Stimulated activated CD4-positive, alpha-beta T cell treated with anti-CD3 and anti-CD28 coated beads, Interleukin-2, amount 100 ng/mL, for 48 hours (primary cell): Measurements from ENCODE around the gene SESN1.
"Not testable (repeated sequence)": the region's sequence is repeated elsewhere in the genome, so short reads cannot be mapped to it uniquely, and the experiment has no call there.

Source experiments
- DNase-seq, 2 donors: peaks; one replicate each; pipeline ENCODE4 v3.0.0-alpha.2; 2020

Gene SESN1

DNA sequence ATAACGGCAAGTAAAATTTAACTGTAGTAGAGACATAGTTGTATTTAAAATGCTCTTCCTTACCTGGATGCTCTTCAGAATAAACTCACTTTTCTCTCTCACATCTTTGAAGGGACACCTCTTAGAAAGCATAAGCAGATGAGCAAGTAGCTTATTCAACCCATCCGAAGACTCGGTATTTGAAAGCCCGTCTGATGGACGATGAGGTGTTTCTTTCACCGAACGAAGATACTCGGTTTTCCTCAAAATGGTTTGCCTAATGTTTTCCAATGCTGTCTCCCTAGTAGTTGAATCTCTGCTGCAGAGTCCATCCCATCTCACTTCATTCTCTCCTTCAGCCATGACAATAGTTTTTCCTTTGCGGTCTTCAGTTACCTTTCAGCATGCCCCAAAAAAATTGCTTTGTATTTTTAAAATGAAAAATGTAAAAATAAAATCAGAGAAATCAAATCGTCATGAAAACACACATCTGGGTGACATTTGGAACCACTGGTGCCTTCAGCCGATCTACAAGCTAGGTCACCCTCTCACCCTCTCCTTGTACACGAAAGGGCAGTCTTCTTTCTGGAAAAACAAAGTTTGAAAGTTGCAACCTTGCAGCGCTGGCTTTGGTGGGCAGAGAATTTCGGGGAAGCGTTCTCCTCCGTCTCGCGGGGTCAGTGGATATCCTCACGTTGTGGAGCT is 772 bp downstream of the SESN1 start:
- DNase-seq: no peak

DNA sequence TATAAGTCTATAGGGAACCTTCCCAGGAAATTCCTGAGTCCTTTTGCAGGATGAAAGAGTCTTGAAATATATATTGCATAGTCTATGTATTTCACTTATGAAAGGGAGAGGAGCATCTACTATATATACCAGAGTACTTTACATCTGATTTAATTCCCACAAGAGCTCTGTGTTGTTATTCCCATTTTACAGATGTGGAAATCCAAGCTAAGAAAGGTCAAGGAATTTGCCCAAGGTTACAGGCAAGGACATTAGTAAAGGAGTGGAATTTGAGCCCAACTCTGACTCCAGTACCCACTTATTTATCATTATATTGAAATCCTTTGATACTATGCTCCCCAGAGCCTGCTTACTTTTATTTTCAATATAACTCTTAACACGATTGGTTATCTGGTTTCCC is 2.6 kb downstream of the SESN1 start:
- DNase-seq: no peak

DNA sequence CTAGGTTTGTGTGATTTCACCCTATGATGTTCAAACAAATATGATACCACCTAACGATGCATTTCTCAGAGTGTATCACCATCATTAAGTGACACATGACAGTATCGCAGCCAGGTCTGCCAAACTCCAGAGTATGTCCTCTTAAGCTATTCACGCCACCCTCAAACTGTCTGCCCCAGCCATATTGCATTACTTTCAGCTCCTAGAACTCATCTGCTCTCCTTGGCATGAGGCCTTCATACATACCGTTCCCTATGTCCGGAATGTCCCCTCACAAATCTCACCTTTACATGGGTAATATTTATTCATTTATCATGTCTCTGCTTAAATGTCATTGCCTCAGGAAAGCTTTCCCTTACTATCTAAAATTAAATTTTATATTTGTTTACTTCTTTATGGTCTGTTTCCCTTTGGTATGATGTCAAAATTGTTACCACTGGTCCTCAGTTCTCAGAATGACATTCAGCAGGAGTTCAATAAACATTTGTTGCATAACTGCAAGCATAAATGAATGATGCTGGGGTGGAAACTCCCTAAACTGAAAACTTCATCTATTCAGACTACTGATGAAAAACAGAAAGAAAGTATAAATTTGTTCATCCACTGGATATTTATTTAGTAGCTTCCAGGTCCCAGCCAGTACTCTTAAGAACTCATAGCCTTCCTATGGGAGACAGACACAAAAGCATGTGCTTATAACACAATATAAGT is 3.2 kb downstream of the SESN1 start:
- no peak for DNase-seq

DNA sequence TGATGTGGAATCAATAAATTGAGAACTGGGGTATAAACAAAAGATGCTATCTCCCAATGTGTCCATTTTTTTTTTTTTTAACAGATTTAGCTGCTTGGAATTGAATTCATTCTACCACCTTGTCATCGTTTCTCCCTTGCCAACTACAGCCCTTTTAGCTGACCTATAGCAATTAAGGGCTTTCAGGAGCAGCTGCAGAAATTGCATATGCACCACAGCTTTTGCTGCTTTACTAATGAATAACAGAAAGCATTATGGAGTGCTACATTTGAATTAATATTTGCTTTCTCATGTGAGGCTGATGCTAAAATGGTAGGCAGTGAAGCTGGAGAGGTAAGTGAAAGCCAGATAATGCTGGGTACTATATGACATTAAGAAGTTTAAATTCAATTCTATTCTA is 5.7 kb downstream of the SESN1 start:
- DNase-seq: no peak

DNA sequence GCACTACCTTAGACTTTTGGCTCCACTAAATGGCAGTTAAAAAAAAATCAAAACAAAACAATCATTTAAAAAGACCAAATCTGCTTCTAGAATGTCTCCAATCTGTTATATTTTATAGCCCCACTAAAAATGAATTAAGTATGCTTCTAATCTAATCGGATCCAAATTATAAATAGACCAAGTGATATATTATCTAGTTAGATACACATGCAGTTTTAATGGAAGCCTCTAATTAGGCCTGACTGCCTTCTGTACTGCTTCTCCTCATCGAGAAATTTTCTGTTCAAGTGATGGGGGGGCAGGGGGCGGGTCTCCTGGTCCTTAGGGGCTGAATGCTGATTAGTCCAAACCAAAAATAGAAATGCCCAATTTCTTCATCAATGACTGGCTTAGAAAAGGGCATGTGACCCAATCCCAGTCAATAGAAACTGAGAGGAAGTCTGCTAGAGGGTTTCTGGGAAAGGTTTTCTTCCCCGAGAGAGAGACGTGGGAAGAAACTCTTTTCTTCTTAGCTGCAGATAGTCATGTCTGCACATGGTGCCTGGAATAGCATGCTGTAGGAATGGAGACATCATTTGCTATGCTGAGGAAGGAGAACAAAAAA is 6.9 kb downstream of the SESN1 start:
- no peak for DNase-seq

DNA sequence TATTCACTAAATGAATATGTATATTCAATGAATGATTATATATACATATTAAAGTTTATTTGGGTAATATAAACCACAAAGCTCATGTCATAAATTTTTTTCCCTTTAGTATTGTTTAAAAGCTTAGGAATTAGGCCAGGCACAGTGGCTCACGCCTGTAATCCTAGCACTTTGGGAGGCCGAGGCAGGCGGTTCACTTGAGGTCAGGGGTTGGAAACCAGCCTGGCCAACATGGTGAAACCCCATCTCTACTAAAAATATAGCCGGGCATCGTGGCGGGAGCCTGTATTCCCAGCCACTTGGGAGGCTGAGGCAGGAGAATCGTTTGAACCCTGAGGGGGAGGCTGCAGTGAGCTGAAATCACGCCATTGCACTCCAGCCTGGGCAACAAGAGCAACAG is 10.5 kb downstream of the SESN1 start:
- not testable (repeated sequence) for DNase-seq

DNA sequence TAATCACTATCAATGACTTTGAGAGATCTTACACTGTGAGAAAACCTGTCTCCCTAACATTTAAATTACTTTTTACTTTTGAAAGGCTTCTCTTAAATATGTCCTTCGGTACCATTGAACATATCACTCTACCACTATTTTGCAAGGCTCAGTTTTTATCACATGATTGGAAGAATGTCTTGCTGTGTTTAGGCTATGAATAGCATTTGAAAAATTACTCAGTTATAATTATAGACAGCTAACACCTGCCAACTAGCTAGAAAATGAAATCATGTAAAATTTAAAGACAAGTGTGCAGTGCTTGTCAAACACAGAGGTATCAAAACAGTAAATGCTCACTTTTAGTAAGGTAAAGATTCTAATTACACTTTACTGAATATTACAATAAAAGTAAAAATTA is 11.0 kb downstream of the SESN1 start:
- DNase-seq: no peak

DNA sequence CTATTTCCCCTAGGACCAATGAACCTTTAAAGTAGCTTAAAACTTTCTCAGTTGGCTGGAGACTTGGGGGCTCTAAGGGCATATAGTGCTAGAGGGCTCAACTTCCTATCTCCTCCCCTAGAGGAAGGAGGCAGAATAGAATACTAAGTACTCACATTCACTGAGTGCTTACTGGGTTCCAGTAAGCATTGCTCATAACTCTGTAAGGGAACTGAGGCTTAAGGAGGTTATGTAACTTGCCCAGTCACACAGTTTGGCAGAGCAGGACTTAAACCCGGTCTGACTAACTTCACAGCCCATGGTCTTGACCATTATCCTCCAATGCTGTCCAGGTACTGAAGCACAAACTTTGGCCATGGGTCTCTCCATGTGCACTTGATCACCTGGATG is 12.5 kb downstream of the SESN1 start:
- DNase-seq: no peak

DNA sequence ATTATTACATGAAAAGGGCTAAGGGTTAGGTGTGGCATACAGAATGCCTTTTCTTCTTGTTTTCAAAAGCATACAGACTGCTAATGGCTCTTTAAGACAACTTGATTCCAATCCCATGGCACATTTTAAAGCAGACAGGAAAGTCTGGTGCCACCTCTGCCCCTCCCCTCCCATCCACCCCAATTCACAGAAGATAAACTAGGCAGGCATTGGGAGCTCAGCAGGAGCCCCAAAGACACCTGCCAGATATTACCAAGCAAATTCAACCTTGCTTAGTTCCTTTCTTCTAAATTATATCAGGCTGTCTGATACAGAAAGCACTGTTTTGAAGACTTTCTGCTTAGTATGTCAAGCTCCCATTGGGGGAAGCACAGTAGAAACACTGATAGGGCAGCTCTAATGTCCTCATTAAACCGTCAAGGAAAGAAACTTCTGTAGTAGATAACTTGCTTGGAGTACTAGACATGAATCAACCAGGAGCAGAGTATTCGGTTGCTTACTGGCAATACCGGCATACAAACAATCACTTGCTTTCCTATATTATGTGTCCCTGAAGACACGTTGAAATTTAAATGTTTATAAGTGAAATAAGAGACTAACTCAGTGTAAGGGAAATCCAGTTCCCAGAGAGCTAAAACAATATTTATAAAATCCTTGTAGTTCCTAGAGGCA is 13.0 kb downstream of the SESN1 start:
- DNase-seq: no peak

DNA sequence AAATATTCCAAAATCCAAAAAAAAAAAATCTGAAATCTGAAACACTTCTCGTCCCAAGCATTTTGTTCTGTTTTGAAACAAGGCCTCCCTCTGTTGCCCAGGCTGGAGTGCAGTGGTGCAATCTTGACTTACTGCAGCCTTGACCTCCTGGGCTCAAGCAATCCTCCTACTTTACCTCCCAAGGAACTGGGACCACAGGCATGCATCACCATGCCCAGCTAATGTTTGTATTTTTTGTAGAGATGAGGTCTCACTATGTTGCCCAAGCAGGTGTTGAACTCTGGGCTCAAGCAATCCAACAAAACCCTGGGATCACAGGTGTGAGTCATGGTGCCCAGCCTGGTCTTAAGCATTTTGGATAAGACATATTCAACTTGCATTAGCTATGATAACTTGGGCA is 13.6 kb downstream of the SESN1 start:
- no peak for DNase-seq

DNA sequence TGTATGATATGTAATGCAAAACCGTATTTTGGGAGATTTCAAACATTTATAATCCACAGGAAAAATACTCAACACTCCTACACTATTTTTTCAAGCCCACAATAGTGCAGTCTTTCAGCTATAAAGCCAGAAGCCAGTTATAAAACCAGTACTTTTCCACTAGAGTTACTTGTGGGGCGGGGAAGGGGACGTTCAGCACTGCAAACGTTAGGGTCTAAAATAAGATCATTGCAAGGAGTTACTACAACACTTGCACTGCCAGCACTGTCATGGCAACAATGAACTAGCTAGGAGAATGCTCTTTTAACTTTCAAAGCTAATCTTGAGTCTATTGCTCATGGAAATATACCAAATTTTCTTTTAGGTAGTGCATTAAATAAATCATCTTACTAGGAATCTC is 14.7 kb downstream of the SESN1 start:
- no peak for DNase-seq

DNA sequence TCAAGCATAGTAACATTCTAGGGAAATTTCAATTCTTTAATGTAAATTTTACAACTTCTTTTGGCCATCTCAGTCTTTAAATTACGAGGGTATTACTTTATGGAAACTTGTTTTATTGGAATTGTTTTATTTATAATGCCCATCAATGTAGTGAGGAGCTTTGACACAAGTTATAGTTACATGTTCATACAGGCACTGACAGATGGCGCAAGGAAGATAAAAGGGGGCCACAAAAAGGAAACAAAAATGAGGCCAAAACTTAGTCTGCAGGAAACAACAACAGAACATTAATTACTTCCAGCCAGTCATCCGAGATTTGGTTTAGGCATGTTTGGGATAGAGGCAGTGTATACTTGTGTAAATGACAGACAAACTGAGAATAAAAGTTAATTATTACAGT is 18.3 kb downstream of the SESN1 start:
- no peak for DNase-seq

DNA sequence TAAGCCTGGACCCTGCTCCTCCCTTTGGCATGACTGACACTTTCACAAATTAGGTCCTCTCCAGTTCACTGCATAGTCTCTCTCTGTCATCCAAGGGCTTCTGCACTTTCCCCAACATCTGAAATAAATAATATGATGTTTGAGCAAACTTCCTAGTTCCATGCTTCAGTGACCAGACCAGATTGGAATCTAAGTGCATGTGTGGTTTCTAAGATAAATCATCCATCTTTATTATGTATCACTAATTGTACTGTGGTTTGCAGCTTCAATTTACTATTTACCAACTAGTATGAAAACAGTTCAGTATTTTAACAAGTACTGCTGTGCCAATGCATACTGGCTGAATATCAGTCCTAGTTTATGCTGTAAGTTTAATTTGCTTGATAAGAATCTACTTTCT is 18.7 kb downstream of the SESN1 start:
- no peak for DNase-seq

DNA sequence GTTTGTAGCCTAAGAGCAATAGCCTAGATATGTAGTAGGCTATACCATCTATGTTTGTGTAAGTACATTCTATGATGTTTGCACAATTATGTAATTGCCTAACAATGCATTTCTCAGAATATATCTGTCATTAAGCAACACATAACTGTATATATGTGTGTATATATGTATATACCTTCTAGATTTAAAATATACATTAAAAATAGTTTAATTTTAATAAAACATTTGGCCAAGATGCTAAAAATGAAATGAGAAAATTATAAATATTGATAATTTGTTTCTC is 20.6 kb downstream of the SESN1 start:
- DNase-seq: no peak

DNA sequence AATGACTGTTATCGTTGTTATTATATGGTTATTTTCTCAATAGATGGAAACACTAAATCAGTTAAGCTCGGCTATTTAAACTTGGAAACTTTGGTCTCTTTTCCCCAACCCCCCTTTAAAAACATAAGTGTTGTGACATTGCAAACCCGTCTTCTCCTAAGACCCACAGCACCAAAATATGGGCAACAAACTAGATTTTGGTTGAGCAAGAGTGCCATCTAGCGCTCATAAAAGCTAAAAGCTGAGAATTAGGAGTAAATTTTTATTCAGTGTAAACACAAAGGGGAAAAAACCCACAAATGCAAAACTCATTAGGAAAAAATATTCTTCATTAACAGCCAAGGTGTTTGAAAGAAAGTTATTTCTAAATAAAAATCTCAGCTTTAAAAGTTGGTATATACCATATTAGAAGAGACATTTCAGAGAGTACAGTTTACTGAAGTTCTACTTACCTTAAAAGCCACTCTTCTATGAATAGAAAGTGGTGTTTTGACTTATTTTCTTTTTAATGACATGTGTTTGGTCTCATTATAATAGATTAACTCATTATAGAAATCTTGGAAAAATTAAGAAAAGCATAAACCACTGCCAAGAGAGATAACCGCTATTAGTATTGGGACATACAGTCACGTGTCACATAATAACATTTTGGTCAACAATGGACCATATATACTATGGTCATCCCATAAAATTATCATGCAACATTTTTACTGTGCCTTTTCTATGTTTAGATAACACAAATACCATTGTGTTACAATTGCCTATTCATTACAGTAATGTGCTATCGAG is 21.1 kb downstream of the SESN1 start:
- peak; percentile 39 to 52 for DNase-seq

DNA sequence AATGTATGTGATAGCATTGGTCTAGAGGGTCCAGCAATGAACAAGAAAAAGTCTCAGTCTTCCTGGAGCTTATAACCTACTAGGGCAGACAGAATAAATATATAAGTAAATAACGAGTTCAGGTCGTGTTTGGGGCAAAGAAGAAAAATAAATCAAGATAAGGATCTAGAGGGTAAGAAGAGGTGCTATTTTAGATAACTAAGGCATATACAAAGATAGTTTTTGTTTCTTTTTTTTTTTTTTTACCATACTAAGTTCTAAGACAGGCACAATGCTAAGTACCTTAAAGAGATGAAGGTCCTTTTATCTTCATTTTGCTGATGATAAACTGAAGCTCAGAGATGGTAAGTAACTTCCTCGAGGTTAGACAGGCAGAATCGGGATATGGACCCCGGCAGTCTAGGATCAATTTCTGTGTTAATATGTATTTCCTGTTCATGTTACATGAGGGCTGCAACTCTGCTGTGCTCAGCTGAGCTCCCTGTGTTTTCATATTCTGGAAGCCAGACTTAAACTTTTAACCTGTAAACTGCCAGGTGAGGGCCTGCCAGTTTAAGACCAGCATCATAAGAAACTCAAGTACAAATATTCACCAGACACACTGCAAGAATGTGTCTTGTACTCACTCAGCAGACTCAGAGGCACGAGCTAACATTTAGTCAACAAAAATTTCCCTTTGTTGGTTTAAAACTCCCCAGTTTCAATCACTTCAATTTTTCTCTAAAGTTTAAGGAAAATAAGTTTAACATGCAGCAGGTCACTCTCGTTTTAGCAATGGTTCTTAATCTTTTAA is 23.3 kb downstream of the SESN1 start:
- DNase-seq: no peak

DNA sequence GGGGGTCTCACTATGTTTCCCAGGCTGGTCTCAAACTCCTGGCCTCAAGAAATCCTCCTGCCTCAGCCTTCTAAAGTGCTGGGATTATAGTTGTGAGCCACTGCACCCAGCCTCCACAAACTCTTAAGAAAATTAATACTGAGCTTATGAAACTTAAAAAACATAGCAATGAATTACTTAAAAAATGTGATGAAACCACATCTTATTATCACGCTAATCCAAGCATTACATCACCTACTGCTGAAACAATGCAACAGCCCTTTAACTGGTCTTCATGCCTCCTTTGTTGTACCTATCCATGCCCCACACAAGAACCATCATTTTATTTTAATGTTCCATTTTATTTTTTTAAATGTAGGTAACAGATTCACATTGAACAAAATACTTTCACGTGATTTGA is 24.9 kb downstream of the SESN1 start:
- DNase-seq: no peak

DNA sequence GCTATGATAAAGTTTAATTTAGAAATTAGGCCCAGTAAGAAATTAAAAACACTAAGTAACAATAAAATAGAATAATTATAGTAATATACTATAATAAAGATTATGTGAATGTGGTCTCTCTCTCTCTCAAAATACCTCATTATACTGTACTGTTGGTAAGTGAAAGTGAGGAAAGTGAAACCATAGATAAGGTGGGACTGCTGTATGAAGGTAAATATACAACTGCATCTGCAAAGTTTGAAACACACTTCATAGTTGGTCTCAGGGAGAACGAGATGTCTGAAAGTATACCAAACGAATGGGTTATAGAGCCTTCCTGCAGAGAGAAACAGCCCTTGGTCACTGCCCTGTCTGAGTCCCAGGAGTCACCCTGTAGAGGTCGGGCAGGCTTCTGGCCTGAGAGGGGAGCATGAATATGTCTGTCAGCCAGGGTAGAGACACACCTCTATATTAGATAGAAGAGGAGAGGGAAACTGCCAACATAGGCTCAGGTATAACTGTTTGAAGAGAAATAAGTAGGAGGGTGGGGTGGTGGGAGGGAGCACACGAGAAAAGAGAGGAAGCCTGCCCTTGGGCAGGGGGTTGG is 31.8 kb downstream of the SESN1 start:
- DNase-seq: no peak

DNA sequence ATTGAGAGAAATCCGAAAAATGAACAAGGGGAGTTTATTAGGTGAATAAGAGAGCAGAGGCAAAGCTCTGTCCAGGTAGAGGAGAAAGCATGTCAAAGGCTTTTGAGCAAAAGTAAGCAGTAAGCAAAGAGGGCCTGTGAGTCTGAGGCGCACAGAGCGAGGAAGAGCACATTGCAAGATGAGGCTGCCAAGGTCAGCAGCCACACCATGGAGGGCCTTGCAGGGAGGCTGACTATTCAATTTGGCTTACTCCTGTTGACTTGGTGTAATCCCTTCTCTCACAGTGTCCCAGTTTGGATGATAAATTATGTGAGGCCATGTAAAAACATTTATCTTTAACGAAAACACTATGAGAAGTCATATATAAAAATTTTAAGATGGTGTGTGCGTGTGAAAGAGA is 32.4 kb downstream of the SESN1 start:
- DNase-seq: no peak

DNA sequence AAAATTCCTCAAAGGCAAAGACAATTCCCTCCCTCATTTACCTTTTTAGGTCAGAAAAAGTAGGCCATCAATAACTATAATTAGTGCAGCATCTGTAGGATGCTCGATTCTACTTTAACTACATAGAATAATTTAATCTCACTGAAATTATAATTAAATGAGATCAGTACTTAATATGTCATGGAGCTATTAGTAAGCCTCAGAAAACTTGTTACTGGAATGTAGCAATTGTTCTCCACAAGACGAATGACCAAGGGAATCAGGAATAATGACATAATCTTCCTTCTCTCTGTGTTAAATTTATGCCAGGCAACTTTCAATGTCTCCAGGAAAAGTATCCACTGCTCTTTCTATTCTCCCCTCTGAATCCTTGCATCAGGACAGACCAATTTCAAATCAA is 34.1 kb downstream of the SESN1 start:
- no peak for DNase-seq

DNA sequence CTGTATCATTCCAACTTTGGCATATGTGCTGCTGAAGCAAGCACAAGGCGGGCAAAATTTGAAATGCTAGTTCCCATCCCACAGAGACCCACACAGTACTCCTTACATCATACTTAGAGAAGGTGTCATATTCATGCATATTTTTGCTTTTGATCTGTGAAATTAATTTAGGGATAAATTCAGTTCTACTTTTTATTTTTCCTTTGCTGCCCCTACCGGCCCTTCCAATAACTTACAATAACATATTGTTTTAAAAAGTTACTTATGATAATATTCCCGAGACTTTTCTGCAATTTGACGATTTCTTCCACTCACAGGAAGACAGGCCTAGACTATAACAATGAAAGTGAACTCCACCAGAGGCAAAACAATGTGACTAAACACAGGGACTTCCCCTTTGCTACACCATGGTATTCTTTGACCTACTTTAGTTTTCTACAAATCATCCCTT is 35.0 kb downstream of the SESN1 start:
- DNase-seq: no peak

DNA sequence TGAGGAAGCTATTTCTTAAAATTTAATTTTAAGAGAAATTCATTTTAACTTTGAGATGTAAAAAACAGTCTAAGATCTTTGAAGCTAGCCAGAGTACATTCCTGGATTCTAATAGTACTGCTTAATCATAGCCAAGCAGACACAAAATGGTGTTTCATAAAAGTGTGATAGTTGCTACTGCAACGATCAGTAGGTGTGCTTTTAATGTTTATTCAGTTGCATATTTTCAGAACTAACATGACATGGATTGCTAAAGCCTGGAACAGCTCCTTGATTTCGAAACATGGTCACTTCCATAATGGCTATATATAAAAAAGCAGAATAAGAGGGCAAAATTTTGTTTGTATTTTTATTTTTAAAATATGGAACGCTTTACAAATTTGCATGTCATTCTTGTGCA is 35.5 kb downstream of the SESN1 start:
- no peak for DNase-seq
